Measurements from ENCODE around the gene ZBTB7C. TPM values are rescaled to one million over a fixed set of nuclear protein-coding genes. Genes with fewer than 3 reads are reported as not detected.

Gene ZBTB7C
- total RNA-seq, 3 donors from 2014 or later, result 5.6 to 26.5 (median 6.1) TPM

- intact Hi-C loops (cut with DNase I; ENCODE audit: low total_unique reads), result loop anchor here (5.0 kb wide), 2 partner anchors 575 to 1230 kb away; no protein-coding TSS in a partner anchor
- H3K4me1 ChIP-seq, result peaks cover 0 to 38% of the 10 kb centered on the region in 2 donors
- H3K27me3 ChIP-seq, result no peaks in the 10 kb centered on the region
- peak in 1 of 2 donors; percentile 60 for DNase-seq (ENCODE audit: low spot score in 2 of 2)
- no peaks in the 10 kb centered on the region for H3K36me3 ChIP-seq
- H3K9me3 ChIP-seq, result no peaks in the 10 kb centered on the region
- peak overlapping the region; percentile 90 to 91 for H3K27ac ChIP-seq
- no peak for TF ChIP-seq CTCF (IDR thresholded peaks at IDR 0.05)
- TF ChIP-seq POLR2A (IDR thresholded peaks at IDR 0.05), result no peak
- TF ChIP-seq POLR2AphosphoS5 (IDR thresholded peaks at IDR 0.05), result no peak
- H3K4me3 ChIP-seq, result peak overlapping the region; percentile 59 to 90 (median 77)
These were observed 272.3 kb downstream of the ZBTB7C start for GRCh38 chr18:48136827-48137373.

DNA sequence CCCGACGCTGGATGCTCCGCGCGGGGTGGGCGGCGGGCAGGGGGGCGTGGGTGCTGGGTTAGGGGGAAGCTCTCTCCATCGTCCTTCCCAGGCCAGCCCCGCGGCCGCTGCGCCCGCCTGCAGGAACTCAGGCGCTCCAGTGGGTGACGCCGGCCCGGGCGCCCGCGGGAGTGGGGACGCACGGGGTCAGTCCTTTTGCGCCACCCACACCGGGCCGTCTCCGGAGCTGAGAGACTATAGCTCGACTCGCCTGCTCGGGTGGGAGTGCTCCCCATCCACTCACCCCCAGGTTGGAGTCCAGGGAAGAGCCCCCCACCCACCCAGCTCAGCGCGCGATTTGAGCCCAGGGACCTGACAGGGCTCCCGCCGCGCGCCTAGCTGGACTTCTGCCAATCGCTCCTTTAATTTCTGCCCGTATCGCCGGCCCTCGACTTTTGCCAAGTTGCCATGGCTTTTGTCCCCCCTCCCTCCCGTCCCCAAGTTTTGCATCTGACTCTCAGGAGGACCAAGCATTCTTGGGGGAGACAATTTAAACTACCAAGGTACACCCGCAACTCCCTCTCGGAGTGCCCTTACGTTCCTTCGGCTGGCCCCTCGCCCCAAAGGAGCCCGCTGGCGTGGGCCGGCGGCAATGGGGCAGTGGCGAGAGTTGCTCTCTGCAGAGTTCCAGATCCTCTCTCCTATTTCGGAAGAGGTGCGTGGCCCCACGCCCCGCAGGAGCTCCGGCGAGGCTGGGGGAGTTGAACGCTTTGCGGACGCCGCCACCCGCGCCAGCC, 272.9 kb downstream of the ZBTB7C start:
- no peak for DNase-seq (ENCODE audit: low spot score in 2 of 2)
- H3K36me3 ChIP-seq, result no peaks in the 10 kb centered on the region
- H3K4me1 ChIP-seq, result peaks cover 0 to 38% of the 10 kb centered on the region in 2 donors
- H3K27me3 ChIP-seq, result no peaks in the 10 kb centered on the region
- no peaks in the 10 kb centered on the region for H3K9me3 ChIP-seq
- TF ChIP-seq CTCF (IDR thresholded peaks at IDR 0.05) (peak in 1 of 3 donors; percentile 10), POLR2AphosphoS5 (IDR thresholded peaks at IDR 0.05) (no peak), POLR2A (IDR thresholded peaks at IDR 0.05) (no peak)
- H3K4me3 ChIP-seq, result peak overlapping the region; percentile 59 to 90 (median 77)
- H3K27ac ChIP-seq, result peak overlapping the region; percentile 90 to 91
- intact Hi-C loops (cut with DNase I; ENCODE audit: low total_unique reads), result loop anchor here (5.0 kb wide), 2 partner anchors 576 to 1231 kb away; no protein-coding TSS in a partner anchor

DNA sequence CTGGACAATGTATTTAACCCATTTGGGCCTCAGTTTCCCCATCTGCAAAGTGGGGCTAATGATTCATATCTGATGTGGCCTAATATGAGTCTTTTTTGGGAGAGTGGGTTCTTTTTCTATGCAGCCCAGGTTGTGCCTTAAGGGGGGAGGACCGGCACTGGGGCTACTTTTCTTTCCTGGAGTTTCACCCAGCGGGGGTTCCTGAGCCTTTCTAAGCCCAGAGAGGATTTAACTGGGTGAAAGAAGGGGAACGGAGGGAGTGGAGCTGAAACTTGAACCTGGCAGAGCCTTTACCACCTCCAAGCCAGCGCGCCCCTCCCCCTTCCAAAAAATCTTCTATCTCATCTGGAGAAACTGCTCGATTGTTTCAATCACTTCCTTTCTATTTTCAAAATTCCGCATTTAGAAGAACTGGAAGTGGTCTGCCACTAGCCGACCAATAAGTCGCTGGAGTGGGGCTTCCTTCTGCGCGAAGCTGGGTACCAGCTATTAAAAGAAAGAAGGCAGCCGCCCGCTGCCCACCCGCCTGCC, 273.7 kb downstream of the ZBTB7C start:
- Histone ChIP-seq H3K9me3 (no peaks in the 10 kb centered on the region), H3K4me3 (peak overlapping the region; percentile 59 to 90 (median 77)), H3K36me3 (no peaks in the 10 kb centered on the region), H3K27ac (peak overlapping the region; percentile 90 to 91), H3K27me3 (no peaks in the 10 kb centered on the region), H3K4me1 (peaks cover 0 to 35% of the 10 kb centered on the region in 2 donors)
- TF ChIP-seq POLR2A (IDR thresholded peaks at IDR 0.05), result no peak
- TF ChIP-seq CTCF (IDR thresholded peaks at IDR 0.05), result no peak
- no peak for TF ChIP-seq POLR2AphosphoS5 (IDR thresholded peaks at IDR 0.05)
- DNase-seq (ENCODE audit: low spot score in 2 of 2), result no peak
- intact Hi-C loops (cut with DNase I; ENCODE audit: low total_unique reads), result loop anchor here (5.0 kb wide), 2 partner anchors 577 to 1232 kb away; no protein-coding TSS in a partner anchor

- intact Hi-C loops (cut with DNase I; ENCODE audit: low total_unique reads), result loop anchor here (5.0 kb wide), 2 partner anchors 578 to 1233 kb away; no protein-coding TSS in a partner anchor
- DNase-seq (ENCODE audit: low spot score in 2 of 2), result no peak
- peaks cover 0 to 30% of the 10 kb centered on the region in 2 donors for H3K4me1 ChIP-seq
- TF ChIP-seq CTCF (IDR thresholded peaks at IDR 0.05) (no peak), POLR2AphosphoS5 (IDR thresholded peaks at IDR 0.05) (no peak), POLR2A (IDR thresholded peaks at IDR 0.05) (no peak)
- no peaks in the 10 kb centered on the region for H3K36me3 ChIP-seq
- H3K4me3 ChIP-seq, result no peak overlapping the region
- H3K27ac ChIP-seq, result peak overlapping the region; percentile 90 to 91
- no peaks in the 10 kb centered on the region for H3K9me3 ChIP-seq
- H3K27me3 ChIP-seq, result no peaks in the 10 kb centered on the region
These were observed 274.6 kb downstream of the ZBTB7C start for GRCh38 chr18:48134609-48135008.
